ENCODE results near the gene TMPRSS5.
"Not testable (repeated sequence)": the region's sequence is repeated elsewhere in the genome, so short reads cannot be mapped to it uniquely, and the experiment has no call there.

TMPRSS5 gene

DNA sequence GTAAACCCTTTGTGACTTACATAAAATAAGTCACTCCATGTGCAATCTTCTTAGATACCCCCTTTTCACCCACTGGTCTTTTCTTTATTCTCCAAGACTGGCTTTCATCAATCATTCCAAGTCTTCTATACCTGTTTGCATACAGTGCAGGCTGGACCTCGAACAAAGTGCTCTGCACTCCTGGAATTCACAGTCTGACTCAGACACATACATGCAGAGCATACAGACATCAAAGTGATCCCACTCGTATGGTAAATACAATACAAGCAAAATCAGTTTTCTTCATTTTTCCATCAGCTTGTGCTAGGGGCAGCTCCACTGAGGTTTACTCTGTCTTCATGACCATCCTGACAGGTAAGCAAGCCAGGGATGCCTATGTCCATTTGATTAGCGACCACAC, 16.8 kb upstream of the TMPRSS5 start:
- Histone ChIP-seq H3K27me3 (replicated peaks; ENCODE audit: control insufficient read depth, insufficient read depth, low read length) (no peaks in the 10 kb centered on the region), H3K9ac (ENCODE audit: low read length) (no peak overlapping the region)
- no peak for DNase-seq (ENCODE audit: low read depth)

DNA sequence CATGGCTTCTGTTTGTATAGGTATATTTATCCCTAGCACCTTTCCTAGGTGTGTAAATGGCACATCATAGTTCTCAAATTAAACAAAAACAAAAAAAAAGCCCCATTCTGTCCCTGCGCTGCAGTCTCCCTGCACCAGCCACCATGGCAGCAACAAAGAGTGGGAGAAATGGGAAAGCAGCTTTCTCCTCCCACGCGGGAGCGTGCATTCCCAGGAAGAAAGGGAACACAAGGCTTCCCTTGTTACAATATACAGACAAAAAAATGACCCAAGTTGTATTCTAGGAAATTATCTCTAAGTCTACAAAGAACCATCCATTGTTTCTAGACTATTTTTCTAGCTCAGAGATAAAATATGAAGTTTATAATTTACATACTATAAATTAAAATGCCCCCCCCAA, 16.1 kb upstream of the TMPRSS5 start:
- DNase-seq (ENCODE audit: low read depth) = no peak
- H3K9me3 ChIP-seq (ENCODE audit: control insufficient read depth, low read length) = no peaks in the 10 kb centered on the region
- peaks cover 23% of the 10 kb centered on the region for H3K4me1 ChIP-seq (ENCODE audit: control insufficient read depth, insufficient read depth, low read length)
- H3K4me3 ChIP-seq (ENCODE audit: low read length) = no peak overlapping the region
- H3K9ac ChIP-seq (ENCODE audit: low read length) = no peak overlapping the region
- no peaks in the 10 kb centered on the region for H3K27me3 ChIP-seq (replicated peaks; ENCODE audit: control insufficient read depth, insufficient read depth, low read length)
- H3K36me3 ChIP-seq (ENCODE audit: control insufficient read depth, insufficient read depth, low read length, severe bottlenecking) = no peaks in the 10 kb centered on the region

More for the DNA sequence above, 16.8 kb upstream of the TMPRSS5 start:
- H3K9me3 ChIP-seq (ENCODE audit: control insufficient read depth, low read length) = no peaks in the 10 kb centered on the region
- H3K36me3 ChIP-seq (ENCODE audit: control insufficient read depth, insufficient read depth, low read length, severe bottlenecking) = no peaks in the 10 kb centered on the region
- H3K4me3 ChIP-seq (ENCODE audit: low read length) = no peak overlapping the region
- H3K4me1 ChIP-seq (ENCODE audit: control insufficient read depth, insufficient read depth, low read length) = peaks cover 23% of the 10 kb centered on the region

DNA sequence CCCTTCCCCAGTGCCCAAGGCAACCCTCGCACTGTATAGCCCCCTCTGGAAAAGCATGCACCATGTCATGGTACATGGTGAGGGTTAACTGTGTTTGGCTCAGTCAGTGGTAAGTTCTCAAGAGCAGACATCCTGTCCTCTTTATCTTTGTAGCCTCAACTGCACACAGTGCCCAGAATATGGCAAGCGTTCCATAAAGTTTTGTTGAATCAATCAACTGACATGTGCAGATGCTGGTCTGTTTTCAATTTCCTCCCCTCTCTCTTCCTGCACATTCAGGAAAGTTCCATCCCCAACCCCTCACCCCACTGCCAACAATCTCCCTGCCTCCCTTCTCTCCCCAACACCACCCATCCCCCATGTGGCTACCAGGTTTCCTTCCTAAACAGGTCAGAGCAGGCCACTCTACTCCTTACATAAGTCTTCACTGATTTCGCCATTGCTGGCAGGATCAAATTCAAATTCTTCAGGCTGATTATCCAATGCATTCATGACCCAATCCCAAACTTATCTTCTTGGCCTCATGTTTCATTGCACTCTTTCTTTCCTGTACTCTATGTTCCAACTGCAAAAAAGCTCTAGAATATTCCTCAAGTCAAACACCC, 15.5 kb upstream of the TMPRSS5 start:
- Histone ChIP-seq H3K27me3 (replicated peaks; ENCODE audit: control insufficient read depth, insufficient read depth, low read length) (no peaks in the 10 kb centered on the region), H3K4me1 (ENCODE audit: control insufficient read depth, insufficient read depth, low read length) (peaks cover 19% of the 10 kb centered on the region), H3K4me3 (ENCODE audit: low read length) (no peak overlapping the region), H3K36me3 (ENCODE audit: control insufficient read depth, insufficient read depth, low read length, severe bottlenecking) (no peaks in the 10 kb centered on the region), H3K9me3 (ENCODE audit: control insufficient read depth, low read length) (no peaks in the 10 kb centered on the region), H3K9ac (ENCODE audit: low read length) (no peak overlapping the region)
- peak; percentile 31 for DNase-seq (ENCODE audit: low read depth)

DNA sequence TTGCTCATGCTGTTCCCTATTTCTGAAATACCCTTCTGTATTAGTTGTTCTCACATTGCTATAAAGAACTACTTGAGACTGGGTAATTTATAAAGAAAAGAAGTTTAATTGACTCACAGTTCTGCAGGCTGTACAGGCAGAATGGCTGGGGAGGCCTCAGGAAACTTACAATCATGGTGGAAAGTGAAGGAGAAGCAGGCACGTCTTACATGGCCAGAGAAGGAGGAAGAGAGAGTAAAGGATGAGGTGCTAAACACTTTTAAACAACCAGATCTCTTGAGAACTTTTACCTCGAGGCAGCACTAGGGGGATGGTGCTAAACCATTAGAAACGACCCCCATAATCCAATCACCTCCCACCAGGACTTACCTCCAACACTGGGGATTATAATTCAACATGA, 14.4 kb upstream of the TMPRSS5 start:
- DNase-seq (ENCODE audit: low read depth); H3K4me3 ChIP-seq (ENCODE audit: low read length); H3K27me3 ChIP-seq (replicated peaks; ENCODE audit: control insufficient read depth, insufficient read depth, low read length); H3K9ac ChIP-seq (ENCODE audit: low read length); H3K36me3 ChIP-seq (ENCODE audit: control insufficient read depth, insufficient read depth, low read length, severe bottlenecking); H3K9me3 ChIP-seq (ENCODE audit: control insufficient read depth, low read length): not testable (repeated sequence)
- H3K4me1 ChIP-seq (ENCODE audit: control insufficient read depth, insufficient read depth, low read length) = peaks cover 19% of the 10 kb centered on the region

DNA sequence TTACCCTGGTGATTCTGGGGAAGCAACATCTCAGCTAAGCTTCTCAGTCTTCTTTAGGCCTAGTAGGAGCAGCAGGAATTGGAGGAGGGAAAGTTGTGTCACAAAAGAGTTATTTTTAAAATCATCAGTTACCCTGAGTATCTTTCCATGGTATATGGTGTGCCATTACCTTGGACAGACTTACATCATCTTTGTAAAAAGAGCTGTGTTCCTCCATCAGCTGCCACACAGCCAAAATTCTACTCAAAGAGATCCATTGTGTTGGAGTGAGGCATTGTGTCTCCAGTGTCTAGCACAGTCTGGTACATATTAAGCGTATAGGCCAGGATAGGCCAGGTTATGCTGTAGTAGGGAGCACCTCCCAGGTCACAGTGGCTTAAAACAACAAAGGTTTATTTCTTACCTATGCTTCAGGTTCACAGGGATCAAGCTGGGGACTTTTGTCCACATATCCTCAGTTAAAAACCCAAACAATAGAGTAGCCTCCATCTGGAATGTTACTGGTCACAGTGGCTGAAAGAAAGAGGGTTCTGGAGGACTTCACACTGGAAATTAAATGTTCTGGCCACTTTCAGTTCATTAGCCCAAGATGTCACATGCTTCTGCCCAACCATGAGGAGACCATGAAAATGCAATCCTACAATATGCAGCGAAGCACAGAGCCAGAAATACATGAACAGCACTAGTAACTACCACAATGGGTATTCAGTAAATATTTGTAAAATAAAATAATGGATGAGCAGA, 9.9 kb upstream of the TMPRSS5 start:
- Histone ChIP-seq H3K9me3 (ENCODE audit: control insufficient read depth, low read length) (peaks cover 9% of the 10 kb centered on the region), H3K9ac (ENCODE audit: low read length) (no peak overlapping the region), H3K4me1 (ENCODE audit: control insufficient read depth, insufficient read depth, low read length) (peaks cover 7% of the 10 kb centered on the region), H3K27me3 (replicated peaks; ENCODE audit: control insufficient read depth, insufficient read depth, low read length) (no peaks in the 10 kb centered on the region), H3K36me3 (ENCODE audit: control insufficient read depth, insufficient read depth, low read length, severe bottlenecking) (no peaks in the 10 kb centered on the region), H3K4me3 (ENCODE audit: low read length) (no peak overlapping the region)
- DNase-seq (ENCODE audit: low read depth) = no peak

DNA sequence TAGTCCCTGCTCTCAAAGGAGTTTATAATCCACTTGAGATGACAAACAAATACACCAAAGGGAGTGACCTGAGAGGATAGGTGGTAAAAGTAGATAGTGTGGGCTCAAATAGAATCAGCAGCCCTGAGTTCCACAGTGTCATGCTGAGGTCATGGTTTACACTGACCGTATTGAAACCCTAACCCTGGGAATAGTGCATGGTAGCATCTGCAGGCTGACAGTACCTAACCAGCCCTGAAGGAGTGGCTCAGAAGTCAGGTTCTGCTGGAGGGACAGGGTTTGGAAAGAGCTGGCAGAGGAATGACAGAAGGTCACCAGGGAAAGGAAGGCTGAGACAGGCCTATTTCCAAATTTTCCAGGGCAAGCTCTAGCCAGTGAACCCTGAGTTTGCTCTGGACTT, 9.2 kb upstream of the TMPRSS5 start:
- no peak overlapping the region for H3K4me3 ChIP-seq (ENCODE audit: low read length)
- no peaks in the 10 kb centered on the region for H3K36me3 ChIP-seq (ENCODE audit: control insufficient read depth, insufficient read depth, low read length, severe bottlenecking)
- H3K27me3 ChIP-seq (replicated peaks; ENCODE audit: control insufficient read depth, insufficient read depth, low read length) = no peaks in the 10 kb centered on the region
- peaks cover 11% of the 10 kb centered on the region for H3K9me3 ChIP-seq (ENCODE audit: control insufficient read depth, low read length)
- H3K9ac ChIP-seq (ENCODE audit: low read length) = no peak overlapping the region
- H3K4me1 ChIP-seq (ENCODE audit: control insufficient read depth, insufficient read depth, low read length) = peaks cover 6% of the 10 kb centered on the region
- DNase-seq (ENCODE audit: low read depth) = no peak

DNA sequence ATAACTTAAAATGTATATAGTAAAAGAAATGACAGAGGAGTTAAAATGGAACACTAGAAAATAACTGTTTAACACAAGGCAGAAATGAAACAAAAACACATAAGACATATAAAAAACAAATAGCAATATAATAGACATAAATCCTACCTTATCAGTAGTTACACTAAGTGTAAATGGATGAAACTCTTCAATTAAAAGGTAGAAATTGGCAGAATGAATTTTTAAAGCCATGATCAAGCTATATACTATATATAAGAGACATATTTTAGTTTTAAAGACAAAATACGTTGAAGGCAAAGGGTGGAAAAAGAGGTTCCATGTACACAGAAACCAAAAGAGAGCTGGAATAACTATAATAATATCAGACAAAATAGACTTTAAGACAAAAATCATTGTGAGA, 4.9 kb upstream of the TMPRSS5 start:
- no peaks in the 10 kb centered on the region for H3K27me3 ChIP-seq (replicated peaks; ENCODE audit: control insufficient read depth, insufficient read depth, low read length)
- H3K36me3 ChIP-seq (ENCODE audit: control insufficient read depth, insufficient read depth, low read length, severe bottlenecking) = no peaks in the 10 kb centered on the region
- peaks cover 23% of the 10 kb centered on the region for H3K9me3 ChIP-seq (ENCODE audit: control insufficient read depth, low read length)
- no peak overlapping the region for H3K9ac ChIP-seq (ENCODE audit: low read length)
- peaks cover 10% of the 10 kb centered on the region for H3K4me1 ChIP-seq (ENCODE audit: control insufficient read depth, insufficient read depth, low read length)
- DNase-seq (ENCODE audit: low read depth) = no peak
- H3K4me3 ChIP-seq (ENCODE audit: low read length) = no peak overlapping the region

DNA sequence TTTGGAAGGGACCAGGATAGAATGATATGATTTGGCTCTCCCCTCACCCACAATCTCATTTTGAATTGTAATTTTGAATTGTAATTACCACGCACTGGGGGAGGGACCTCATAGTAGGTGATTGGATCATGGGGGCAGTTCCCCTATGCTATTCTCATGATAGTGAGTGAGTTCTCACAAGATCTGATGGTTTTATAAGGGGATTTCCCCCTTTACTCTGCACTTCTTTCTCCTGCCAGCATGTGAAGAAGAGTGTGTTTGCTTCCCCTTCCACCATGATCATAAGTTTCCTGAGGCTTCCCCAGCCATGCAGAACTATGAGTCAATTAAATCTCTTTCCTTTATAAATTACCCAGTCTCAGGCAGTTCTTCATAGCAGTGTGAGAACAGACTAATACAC, 2.6 kb downstream of the TMPRSS5 start:
- H3K9me3 ChIP-seq (ENCODE audit: control insufficient read depth, low read length); H3K4me1 ChIP-seq (ENCODE audit: control insufficient read depth, insufficient read depth, low read length); H3K4me3 ChIP-seq (ENCODE audit: low read length); H3K27me3 ChIP-seq (replicated peaks; ENCODE audit: control insufficient read depth, insufficient read depth, low read length); DNase-seq (ENCODE audit: low read depth); H3K36me3 ChIP-seq (ENCODE audit: control insufficient read depth, insufficient read depth, low read length, severe bottlenecking); H3K9ac ChIP-seq (ENCODE audit: low read length): not testable (repeated sequence)

DNA sequence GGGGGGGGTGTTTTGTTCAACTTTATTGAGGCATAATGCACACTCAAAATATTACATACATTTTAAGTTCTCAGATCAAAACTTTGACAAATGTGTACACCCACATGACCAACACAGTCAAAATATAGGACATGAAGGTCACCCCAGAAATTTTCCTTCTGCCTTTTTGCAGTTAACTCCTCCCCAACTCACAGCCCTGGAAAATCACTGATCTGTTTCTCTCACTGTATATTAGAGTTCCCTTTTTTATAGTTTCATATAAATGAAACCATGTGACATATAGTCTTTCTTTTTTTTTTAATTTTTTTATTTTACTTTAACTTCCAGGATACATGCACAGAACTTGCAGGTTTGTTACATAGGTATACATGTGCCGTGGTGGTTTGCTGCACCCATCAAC, 4.6 kb downstream of the TMPRSS5 start:
- Histone ChIP-seq H3K27me3 (replicated peaks; ENCODE audit: control insufficient read depth, insufficient read depth, low read length) (peaks cover 2% of the 10 kb centered on the region), H3K4me3 (ENCODE audit: low read length) (no peak overlapping the region)

DNA sequence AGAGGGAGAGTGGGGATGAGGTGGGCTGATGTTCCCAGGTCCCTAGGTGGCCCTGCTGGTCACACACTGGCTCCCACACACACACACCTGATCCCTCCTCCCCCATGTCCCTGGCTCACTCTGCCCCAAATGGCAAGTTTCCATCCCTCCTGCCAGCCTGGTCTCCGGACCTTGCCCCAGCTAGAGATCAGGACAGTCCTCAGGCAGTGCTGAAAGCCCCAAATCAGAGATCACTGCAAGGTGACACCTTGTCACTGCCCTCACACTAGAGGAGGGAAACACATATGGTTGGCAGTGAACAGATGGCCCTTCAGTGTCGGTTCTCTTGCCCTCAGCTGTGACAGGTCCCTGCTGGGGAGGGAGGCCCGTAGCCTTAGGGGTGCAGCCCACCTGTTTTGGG, 7.6 kb downstream of the TMPRSS5 start:
- Histone ChIP-seq H3K9me3 (ENCODE audit: control insufficient read depth, low read length) (no peaks in the 10 kb centered on the region), H3K36me3 (ENCODE audit: control insufficient read depth, insufficient read depth, low read length, severe bottlenecking) (peaks cover 19% of the 10 kb centered on the region), H3K9ac (ENCODE audit: low read length) (no peak overlapping the region), H3K4me3 (ENCODE audit: low read length) (no peak overlapping the region), H3K27me3 (replicated peaks; ENCODE audit: control insufficient read depth, insufficient read depth, low read length) (peaks cover 2% of the 10 kb centered on the region), H3K4me1 (ENCODE audit: control insufficient read depth, insufficient read depth, low read length) (no peaks in the 10 kb centered on the region)
- no peak for DNase-seq (ENCODE audit: low read depth)

More for the DNA sequence above, 4.6 kb downstream of the TMPRSS5 start:
- Histone ChIP-seq H3K4me1 (ENCODE audit: control insufficient read depth, insufficient read depth, low read length) (no peaks in the 10 kb centered on the region), H3K9ac (ENCODE audit: low read length) (no peak overlapping the region), H3K9me3 (ENCODE audit: control insufficient read depth, low read length) (no peaks in the 10 kb centered on the region), H3K36me3 (ENCODE audit: control insufficient read depth, insufficient read depth, low read length, severe bottlenecking) (peaks cover 10% of the 10 kb centered on the region)
- no peak for DNase-seq (ENCODE audit: low read depth)

DNA sequence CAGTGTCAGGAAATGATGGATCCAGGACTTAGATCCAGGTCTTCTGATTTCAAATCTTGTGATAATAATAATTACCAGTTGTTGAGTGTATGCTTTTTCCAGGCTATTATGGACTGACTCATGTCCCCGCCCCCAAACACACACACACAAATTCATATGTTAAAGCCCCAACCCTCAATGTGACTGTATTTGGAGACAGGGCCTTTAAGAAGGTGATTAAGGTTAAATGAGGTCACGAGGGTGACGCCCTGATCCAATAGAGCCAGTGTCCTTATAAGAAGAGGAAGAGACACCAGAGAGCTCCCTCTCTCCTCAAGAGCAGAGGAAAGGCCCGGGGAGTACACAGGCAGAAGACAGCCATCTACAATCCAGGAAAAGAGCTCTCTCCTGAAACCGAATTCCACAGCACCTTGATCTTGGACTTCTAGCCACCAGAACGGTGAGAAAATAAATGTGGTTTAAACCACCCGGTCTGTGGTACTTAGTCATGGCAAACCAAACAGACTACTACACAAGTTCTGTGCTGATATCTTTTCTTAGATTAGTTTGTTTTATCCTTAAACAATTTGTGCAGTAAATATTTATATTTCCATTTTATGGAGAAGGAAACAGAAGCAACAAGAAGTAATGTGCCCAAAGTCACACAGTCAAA, 8.2 kb downstream of the TMPRSS5 start:
- Histone ChIP-seq H3K27me3 (replicated peaks; ENCODE audit: control insufficient read depth, insufficient read depth, low read length) (peaks cover 2% of the 10 kb centered on the region), H3K9me3 (ENCODE audit: control insufficient read depth, low read length) (no peaks in the 10 kb centered on the region), H3K4me1 (ENCODE audit: control insufficient read depth, insufficient read depth, low read length) (no peaks in the 10 kb centered on the region), H3K36me3 (ENCODE audit: control insufficient read depth, insufficient read depth, low read length, severe bottlenecking) (peaks cover 19% of the 10 kb centered on the region), H3K4me3 (ENCODE audit: low read length) (no peak overlapping the region), H3K9ac (ENCODE audit: low read length) (no peak overlapping the region)
- no peak for DNase-seq (ENCODE audit: low read depth)

Data from adipocyte (in vitro differentiated cells).